GM18517 (cell line): ENCODE measurements around the gene ANKRD13B.
A peak's percentile ranks its signal among the peaks of the same experiment; 100 is the strongest.

Source experiments
- ATAC-seq: cut with Tn5 transposase; IDR thresholded peaks from one replicate; pipeline ENCODE4 v1.9.1; 2021; ENCODE audit warnings: mild to moderate bottlenecking, moderate library complexity; ENCODE audit not compliant: unreplicated experiment

The ANKRD13B gene

DNA sequence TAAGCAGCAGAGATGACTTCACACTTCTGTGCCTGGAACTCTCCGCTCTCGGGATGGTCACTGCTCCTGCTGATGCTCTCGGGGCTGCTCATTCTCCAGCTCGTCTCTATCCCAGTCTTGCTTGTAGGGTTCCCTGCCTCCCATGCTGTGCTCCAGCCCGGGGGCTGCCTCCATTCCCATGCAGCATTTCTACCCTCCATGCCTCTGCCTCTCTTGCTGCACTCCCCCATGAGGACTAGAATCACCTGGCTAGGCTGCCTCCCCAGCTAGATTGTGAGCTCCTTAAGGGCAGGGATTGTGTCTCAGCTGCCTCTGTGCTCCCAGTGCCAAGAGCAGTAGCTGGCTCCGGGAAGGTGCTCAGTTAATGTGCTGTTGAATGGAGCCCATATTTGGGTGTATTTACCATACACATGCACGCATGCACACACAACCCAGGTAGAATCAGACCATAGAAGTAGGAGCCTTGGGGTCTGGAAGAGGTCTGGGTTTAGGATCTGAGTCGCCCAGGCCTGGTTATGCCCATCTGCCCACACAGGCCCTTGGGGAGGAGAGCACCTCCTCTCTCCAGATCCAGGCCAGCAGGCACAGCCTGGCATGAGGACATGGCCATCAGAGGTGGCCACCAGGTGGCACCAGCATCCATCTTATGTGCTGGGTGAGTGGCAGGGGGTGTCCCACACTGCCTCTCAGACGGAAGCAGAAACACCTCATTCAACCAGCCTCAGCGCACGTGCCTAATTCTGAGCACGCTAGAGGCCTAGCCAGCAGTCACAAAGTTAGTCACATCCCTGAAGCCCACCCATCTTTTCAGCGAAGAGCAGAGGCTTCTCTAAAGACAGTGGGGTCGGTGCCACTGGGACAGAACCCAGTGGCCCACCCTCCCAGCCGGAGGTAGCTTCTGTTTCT is 12.8 kb upstream of the ANKRD13B start:
- ATAC-seq, result peak; percentile 73

DNA sequence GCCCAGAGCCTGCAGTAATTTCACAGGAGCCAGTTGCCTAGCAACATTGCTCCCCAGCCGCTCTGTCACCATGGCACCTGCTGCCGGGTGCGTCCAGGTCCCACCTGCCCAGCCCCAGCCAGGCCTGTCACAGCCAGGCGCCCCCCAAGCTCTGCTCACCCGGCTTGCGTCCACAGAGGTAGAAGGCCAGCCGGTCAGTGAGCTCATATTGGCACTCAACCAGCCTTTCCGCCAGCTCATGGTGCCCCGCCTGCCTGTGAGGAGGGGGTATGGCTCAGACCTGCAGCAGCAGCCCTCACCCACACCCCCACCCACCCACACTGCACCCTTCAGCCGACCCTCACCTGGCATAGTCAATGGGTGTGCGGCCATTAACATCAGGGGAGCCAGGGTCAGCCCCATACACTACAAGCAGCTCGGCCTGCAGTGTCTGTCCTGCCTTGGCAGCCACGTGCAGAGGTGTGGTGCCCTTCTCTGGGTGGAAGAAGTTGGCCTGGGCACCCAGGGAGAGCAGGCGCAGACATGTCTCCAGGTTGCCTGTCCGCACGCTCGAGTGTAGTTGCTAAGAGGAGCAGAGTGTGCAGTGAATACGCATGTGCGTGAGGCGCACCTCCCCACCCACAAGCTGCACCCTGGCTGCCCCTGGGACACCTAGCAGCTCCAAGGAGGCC is 11.2 kb upstream of the ANKRD13B start:
- no peak for ATAC-seq

DNA sequence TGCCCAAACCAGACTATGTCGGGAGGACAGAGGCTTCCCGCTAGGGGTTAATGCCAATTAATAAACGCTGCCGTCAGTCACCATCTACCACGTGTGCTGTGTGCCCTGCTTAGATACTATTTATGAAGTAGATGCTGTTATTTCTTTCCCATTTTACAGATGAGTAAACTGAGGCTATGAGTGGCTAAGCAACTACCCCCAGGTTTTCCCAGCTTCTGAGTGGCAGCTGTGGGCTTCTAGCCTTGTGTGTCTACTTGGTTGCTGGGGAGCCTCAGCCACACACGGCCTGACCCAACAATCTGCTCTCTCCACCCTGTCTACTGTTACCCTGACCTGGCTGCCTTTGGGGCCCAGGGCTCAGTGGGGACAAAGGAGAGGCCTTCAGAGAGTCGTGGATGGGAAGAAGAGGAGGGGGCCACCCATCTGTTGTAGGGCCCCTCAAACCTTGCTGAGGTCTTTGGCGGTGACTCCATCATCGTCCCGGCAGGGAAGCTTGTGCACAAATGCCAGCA is 10.6 kb upstream of the ANKRD13B start:
- no peak for ATAC-seq

DNA sequence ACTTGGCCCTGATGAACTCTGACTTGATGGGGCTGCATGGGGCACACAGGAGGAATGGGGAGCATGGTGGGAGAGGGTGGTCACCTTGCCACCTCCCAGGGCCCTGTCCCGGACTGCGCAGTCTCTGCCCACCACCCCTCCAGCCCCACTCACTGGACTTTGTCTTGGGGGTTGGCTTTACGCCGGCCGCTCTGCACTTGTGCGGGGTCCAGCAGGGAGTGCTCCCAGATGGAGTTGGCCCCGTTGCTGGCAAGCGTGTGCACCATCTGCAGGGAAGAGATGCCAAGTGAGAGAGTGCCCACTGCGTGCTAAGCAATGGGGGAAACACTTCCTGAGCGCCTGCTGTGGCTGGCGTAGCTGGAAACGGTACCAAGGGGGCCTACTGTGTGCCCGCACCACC is 10.2 kb upstream of the ANKRD13B start:
- no peak for ATAC-seq

DNA sequence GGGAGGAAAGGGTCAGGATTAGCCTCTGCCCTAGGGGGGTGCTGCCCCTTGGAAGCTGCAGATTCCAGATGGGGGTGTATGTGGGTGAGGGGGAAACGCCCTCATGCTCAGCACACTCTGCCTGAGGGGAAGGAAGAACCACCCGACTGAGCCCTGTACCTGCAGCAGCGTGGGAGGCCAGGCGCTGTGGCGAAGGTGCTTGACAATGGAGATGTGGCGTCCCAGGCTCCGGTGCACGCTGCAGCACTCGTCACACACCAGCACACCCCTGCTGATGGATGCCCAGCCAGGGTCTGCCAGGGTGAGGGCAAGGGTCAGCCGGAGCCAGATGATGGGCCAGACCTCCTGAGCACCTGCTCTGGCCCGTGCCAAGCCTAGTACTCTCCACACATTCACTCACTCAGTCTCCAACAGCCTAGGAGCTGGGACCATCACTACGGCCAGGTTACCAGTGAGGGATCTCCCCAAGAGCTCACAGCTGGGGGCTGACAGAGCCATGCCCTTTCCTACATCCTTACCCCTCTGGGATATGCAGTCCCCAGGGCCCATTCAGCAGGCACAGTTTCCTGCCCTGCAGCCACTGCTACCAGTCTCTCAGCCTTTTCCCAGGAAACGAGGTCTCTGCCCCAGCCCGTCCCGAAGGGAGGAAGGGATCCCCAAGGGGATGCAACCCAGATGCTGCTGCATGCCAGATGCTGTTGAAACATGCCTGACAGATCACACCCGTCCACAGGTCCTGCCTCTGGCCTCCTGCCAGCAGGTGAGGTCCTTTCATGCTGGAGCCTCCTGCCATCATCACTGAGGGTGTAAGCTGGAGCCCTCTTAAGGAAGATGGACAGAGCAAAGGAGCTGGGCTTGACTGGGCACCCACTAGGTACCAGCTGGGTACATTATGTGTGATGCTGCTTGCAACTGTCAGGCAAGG is 9.3 kb upstream of the ANKRD13B start:
- ATAC-seq, result no peak

DNA sequence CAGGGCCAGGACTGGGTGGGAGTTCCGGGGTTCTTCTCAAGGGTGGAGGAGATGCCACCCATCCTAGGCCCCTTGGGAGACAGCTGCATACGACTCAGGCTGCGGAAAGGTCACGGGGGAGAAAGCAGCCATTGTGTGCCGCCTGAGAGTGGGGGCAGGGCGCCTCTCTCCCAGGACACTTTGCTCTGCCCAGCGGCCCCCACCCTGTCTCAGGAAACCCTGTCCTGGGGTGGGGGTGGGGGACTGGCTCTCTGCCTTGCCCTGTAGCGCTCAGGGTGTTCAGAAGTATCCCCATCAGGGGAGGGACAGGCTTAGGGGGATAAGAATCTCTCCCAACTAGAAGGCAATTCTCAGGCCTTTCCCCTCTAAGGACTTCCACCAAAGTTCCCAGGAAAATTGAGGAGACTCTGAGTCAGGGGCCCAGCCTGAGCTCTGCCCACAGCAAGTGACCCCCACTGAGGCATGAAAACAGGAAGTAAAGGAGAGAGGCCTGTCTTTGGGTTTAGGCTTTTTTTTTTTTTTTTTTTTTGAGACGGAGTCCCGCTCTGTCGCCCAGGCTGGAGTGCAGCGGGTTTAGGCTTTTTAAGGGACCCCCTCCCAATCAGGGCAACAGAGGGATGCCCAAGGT is 8.4 kb upstream of the ANKRD13B start:
- ATAC-seq, result no peak

DNA sequence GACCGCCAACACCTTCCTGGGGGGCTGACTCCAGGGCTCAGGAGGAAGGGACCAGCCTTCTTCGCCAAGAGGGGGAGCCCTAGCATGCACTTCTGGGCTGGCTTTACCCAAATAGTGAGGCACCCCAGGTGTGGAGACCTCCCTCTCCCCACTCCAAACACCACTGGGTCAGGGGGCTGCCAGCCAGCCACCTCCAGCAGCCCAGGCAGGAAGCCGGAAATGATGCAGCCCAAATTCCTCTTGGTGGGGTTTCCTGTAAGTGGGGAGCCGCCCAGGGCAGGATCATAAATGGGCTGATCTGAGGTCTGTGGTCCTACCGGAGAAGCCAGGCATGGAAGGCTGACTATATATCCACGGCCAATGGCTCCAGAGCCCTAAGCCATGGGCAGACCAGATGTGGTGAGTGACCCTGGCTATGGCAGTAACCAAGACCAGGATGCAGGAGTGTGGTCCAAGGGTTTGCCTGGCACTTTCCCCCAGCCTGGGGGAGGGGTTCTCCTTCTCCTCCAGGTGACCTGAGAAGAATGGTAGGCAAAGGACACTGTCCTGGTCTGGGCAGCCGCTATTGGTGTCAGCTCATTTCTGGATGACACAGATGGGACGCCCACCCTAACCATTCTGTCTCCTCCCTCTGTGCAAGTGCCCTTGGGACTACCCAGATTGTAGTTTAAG is 7.7 kb upstream of the ANKRD13B start:
- no peak for ATAC-seq

DNA sequence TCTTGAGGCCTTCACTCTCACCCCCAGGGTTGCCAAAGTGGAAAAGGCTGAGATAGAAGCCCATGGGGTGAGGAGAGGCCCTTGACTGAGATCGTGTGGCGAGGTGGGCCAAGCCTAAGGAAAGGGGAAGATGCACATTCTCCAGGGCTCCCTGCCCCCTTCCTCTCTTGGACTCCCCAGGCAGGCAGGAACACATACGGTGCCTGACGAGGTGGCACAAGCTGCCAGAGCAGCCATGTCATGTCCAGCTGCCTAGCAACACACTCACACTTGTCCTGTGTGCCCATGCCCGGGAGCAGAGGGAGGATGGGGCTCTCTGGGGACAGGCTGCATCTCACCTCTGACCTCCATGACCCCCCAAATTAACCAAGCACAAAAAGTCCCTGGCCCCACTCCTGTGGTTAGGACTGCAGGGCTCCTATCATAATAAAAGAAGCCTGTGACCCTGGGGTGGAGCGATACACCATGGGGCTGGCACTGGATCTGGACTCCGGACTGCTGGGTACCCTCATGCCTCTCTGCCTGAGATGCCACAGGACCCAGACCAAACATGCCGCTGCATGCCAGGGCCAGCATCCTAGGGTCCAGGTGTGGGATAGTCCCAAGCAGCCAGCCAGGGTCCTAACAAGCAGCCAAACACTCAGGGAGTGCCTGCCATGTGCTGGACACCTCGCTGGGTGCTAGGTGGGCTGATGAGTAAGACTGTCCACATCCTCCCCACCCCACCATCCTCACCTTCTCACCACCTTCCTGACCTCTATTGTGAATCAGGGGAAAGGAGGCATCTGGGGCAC is 6.1 kb upstream of the ANKRD13B start:
- ATAC-seq, result no peak

DNA sequence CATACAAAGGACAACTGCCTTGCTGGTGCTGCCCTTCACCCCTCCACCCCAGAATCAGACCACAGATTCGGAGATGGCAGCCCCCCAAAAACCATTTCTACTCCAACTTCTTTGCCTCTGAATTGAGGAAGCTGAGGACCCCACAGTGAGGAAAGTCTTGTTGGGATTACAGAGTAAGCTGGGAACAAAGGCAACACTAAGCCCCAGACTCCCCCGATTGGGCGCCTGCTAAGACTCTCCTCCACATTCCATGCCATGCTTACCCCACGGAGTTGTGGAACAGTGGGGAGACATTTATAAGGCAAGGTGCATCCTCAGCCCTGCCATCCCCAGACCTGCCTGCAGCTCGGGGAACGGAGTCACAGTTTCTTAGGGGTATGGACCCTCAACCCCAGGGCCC is 5.3 kb upstream of the ANKRD13B start:
- no peak for ATAC-seq

DNA sequence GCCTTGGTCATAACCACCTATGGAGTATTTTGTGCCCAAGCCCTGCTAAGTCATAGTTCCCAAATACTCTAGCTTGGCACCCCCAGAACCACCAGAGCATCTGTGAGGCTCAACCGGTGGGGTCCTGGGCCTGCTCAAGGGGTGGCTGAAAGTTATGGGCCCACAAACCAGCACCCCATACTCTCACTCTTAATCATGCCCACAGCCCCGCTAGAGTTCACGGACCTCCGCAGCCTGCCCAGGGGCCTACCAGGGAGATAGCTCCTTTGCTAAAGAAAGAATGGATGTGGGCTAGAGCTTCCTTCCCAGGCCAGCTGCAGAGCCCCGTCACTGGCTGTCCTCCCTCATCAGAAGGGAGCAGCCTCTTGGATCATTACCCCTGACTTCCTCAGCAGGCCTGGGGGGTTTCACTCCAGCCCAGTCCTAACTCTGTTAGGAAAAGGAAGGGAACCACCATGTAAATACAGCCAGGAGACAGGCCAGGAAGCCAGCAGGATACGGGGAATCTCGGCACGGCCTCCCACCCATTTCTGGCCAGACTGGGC is 4.8 kb upstream of the ANKRD13B start:
- ATAC-seq, result no peak

DNA sequence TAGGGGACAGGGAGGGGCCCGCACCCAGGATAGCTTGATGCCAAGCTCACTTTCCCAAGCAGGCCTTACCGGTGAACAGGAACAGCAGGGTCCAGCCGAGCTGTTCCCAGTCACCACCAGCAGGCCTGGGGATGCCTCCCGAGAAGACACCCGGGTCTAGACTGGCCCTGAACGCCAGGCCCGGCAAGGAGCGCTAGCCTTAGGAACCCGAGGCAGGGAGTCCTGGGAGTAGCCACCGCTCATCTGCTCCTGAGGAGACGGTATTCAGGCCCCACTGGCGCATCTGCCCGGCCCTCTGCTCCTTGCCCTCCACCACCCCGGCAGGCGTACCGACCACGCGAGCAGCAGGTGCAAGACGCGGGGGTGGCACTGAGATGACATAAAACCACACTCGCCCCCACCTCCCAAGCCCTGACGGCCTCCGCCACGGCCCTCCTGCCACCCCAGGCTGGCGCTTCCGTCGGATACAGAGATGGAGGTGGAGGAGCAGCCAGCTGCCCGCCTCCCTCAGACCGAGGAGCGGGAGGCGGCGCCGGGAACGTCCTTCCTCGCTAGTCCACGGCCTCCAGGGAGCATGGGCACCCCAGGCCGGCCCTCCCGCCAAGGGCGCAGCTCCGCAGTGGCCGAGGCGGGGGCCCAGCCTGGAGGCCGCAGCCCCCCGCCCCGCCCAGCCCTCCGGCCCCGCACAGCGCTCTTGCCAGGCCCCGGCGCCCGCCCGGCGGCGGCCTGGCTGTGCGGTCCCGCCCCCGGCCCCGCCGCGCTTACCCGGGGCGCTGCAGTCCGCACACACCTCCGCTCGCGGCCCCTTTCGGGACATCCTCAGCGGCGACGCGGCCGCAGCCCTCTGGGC is 4.1 kb upstream of the ANKRD13B start:
- ATAC-seq, result no peak

DNA sequence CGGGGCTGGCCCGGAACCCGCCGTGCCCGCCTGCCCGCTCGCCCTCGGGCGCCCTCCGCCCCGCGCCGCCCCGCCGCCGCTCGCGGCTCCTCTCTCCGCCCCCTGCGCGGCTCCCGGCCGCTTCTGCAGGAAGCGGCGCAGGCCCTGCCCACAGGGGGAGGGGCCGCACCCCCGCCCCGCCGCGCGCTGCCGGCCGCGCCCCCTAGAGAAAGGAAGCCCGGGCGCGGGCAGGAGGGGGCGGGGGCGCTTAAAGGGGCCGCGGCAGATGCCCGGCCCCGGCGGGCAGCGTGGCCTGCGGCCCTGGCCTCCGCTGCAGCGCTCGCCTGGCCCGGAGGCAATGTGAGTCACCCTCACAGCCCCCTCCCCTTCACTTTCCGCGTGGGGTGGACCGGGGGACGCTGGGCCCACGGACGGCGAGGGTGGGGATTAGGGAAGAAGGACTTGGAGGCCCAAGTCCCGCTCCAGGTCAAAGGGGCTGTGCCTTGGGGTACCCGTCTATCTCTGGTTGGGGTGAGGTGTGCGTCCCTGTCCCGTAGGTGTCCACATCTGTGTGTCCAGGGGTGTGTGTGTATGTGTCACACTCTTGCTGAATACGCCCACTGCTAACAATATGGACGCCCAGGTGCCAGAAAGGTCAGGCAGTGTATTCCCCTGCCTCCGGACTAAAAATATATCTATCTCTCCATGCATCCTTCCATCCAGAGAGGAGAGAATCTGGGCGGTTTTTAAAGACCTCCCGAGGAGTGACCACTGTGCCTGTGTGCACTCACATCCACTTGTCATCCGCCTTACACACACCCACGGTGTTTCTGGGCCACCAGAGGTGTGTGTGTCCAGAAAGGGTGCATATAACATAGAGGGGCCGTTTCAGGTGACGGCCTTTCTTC is 3.2 kb upstream of the ANKRD13B start, which contains the start of gene GIT1:
Gene GIT1, minus strand, starts transcription at position 125 of the 887 bp plus-strand sequence. CDS start 270 bp downstream, outside the sequence.
- no peak for ATAC-seq

DNA sequence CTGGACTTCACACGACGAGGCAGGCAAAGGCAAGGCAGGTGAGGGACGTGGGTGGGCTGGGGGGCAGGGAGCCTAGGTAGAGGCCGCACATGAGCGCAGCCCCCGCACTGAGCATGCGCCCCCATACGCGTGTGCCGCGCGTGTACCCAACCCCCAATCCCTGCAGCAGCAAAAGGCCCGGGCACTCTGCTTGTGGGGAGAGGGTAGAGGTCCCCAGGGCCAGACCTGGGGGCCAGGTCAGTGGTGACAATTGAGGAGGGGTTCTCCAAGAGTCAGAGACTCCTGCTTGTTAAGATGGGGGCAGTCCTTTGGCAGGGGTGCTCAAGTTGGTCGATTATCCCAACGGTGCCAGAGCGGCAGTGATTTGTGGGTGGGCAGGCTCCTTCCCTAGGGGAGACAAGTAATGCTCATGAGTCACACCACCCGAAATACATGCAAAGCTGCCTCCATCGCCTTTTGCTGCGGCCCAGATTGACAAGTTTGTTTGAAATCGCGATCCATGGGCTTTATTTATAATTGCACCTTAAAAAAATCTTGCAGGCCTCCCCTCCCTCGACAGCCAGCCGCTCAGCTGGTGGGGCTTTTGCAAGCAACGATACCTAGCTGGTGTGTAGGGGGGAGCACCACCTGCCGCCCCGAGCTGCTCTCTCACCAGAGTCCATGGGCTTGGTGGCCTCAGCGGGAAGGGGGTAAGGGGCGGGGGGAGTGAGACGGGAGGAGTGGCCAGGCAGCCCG is 2.4 kb upstream of the ANKRD13B start:
- no peak for ATAC-seq

DNA sequence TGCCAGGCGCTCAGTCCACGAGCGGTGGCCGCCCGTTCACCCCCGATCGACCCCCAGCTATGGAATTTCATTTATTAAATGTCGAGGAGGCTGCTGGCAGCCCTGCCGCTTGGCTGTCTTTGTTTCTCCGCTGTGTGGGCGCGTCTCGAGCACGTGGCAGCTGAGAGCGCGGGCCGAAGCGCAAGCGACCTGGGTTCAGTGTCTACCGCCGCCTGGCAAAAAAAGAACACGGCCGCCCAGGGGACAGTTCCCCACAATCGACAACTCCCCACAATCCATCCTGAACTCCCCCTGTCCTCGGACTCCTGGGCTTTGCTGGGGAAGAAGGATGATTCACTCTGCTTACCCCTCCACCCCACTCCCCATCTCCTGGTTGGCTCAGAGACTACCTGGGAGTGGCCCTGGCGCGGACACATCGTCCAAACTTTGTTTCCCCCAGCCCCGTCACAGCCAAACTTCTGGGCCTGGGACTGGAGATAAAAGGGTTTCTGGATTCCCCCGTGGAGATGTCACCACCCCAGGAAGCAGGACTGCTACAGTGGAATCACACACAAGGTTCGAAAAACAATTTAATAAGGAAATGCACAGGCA is 1.7 kb upstream of the ANKRD13B start:
- no peak for ATAC-seq

DNA sequence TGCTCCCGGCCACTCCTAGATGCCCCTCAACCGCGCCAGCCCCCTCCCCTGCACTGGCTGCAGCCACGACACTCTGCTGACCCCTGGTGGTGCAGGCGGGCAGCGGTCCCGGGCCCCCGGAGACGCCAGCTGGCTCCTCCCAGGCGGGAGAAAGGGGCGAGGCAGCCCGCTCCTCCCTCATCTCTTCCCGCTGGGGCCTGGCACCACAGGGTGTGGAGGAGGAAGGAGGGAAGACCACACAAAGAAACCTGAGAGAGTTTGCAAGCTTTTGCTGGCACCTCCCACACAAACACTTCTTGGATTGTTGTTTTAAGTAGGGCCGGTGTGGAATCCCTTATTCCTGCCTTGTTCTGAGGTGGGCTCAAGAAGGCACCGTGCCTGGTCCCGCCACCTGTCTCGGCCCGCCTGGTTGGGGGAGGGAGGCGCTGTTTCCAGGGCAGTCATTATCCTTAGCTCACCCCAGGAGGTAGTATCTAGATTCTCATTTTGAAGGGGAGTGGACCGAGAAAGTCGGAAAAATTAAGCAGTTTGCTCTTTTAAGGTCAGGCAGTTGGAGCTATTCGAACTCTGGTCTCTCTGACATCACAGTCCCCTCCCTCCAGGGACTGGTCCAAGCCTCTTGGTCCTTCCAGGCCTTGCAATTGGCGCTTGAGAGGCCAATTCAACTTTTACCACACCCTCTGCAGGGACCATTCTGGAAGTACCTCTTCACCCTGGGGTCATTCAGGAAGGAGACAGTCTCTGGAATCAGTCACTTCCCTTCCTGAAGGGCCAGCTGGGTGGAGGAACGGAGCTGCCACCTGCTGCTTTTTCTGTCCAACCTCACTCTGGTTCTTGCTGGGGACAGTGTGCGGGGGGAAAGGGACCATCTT is 959 bp upstream of the ANKRD13B start:
- no peak for ATAC-seq
